Tibial nerve (tissue), 4 donors: ENCODE data around the gene OR5M10. TPM values are rescaled to one million over a fixed set of nuclear protein-coding genes. Genes with fewer than 3 reads are reported as not detected.
"Not testable (repeated sequence)": the region's sequence is repeated elsewhere in the genome, so short reads cannot be mapped to it uniquely, and the experiment has no call there.

Experiments
- DNase-seq, 2 donors: peaks; one replicate each; pipeline ENCODE4 v3.0.0-alpha.2; 2019; ENCODE audit warnings: low spot score in 2 of 2
- H3K27ac ChIP-seq, 4 donors: fragments of 200-600 bp; sonication (generic) in 3 of 4; one replicate each; pipeline ENCODE4 v1.5.1; 2017 to 2019; ENCODE audit warnings: mild to moderate bottlenecking in 1 of 4
- H3K27me3 ChIP-seq, 2 donors: fragments of 200-600 bp; sonication (generic) in 1 of 2; one replicate each; pipeline versions ENCODE4 v1.5.1 to v1.6.0; 2017 to 2019
- H3K36me3 ChIP-seq, 3 donors: fragments of 200-600 bp; sonication (generic); one replicate each; pipeline ENCODE4 v1.5.1; 2018 to 2019
- H3K4me1 ChIP-seq, 4 donors: fragments of 200-600 bp; sonication (generic) in 3 of 4; one replicate each; pipeline ENCODE4 v1.5.1; 2017 to 2019
- H3K4me3 ChIP-seq, 4 donors: fragments of 200-600 bp; sonication (generic) in 3 of 4; one replicate each; pipeline ENCODE4 v1.5.1; 2017 to 2019; ENCODE audit warnings: mild to moderate bottlenecking in 1 of 4, moderate library complexity in 1 of 4
- H3K9me3 ChIP-seq, 4 donors: fragments of 200-600 bp; sonication (generic) in 3 of 4; one replicate each; pipeline ENCODE4 v1.5.1; 2017 to 2019
- EP300 ChIP-seq, 2 donors: sonication (generic); formaldehyde crosslinking; IDR thresholded peaks; one replicate each; pipeline ENCODE4 v1.6.1; 2017; ENCODE audit warnings: antibody characterized with exemption in 2 of 2, mild to moderate bottlenecking in 1 of 2
- POLR2A ChIP-seq, 2 donors: fragments of 450-650 bp; IDR thresholded peaks; one replicate each; pipeline ENCODE4 v1.6.1; 2017; ENCODE audit warnings: antibody characterized with exemption in 2 of 2, mild to moderate bottlenecking in 2 of 2, moderate library complexity in 2 of 2
- WGBS, 2 donors: methylation state at CpG; one replicate each; pipeline ENCODE4 v1.1.5; 2018; 5-methylcytosine and 5-hydroxymethylcytosine counted together
- total RNA-seq, 4 donors: library from RNA; depleted of rRNA; stranded (reverse); fragments of >200 nt; gene quantifications; one replicate each; pipeline ENCODE4 v1.1.0, GENCODE V29; 2016
- TF ChIP-seq, protein P1 (sequence below), 5 experiments: fragments of 200-600 bp in 3 of 5; fragments of 450-650 bp in 2 of 5; sonication (generic) in 3 of 5; IDR thresholded peaks; one replicate each; pipeline ENCODE4 v1.5.1; 2016 to 2019; ENCODE audit warnings: antibody characterized with exemption in 5 of 5, mild to moderate bottlenecking in 3 of 5, moderate library complexity in 2 of 5

The OR5M10 gene
- total RNA-seq, 4 donors from 2014 or later: not detected

DNA sequence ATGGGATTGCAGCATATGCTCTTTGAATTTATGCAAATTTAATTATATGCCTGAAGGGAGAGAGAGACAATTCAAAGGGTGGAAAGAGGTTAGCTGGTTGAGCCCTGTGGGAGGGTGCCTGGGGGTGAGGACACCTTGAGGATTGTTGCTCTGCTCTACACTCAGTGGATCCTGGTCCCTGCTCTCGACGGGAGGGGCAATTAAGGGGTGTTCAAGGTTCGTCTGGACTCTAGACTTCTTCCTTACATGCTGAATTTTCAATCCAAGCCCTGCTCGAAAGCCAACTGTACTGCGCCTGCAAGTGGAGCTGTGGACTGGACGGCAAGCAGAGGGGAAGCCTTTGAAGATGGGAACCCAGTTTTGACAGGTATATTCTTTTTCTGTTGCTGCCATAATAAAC, 18.9 kb downstream of the OR5M10 start:
- no peak overlapping the region for H3K27ac ChIP-seq
- H3K27me3 ChIP-seq: no peaks in the 10 kb centered on the region
- no peak for DNase-seq
- peaks cover 0 to 4% (median 0%) of the 10 kb centered on the region in 4 donors for H3K9me3 ChIP-seq
- WGBS, 2 donors: 63 to 86% methylated on average over 6 of the region's 6 CpGs
- no peak for TF ChIP-seq EP300 (IDR thresholded peaks at IDR 0.05)
- H3K4me3 ChIP-seq: no peak overlapping the region
- no peaks in the 10 kb centered on the region for H3K36me3 ChIP-seq
- H3K4me1 ChIP-seq: no peaks in the 10 kb centered on the region

DNA sequence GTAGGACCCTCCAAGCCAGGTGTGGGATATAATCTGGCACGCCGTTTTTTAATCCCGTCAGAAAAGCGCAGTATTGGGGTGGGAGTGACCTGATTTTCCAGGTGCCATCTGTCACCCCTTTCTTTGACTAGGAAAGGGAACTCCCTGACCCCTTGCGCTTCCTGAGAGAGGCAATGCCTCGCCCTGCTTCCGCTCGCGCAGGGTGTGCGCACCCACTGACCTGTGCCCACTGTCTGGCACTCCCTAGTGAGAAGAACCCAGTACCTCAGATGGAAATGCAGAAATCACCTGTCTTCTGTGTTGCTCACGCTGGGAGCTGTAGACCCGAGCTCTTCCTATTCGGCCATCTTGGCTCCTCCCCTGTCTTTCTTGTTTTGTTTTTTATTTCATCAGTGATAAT, 22.8 kb downstream of the OR5M10 start:
- 87 to 97% methylated on average over 13 of the region's 13 CpGs for WGBS, 2 donors
- not testable (repeated sequence) for DNase-seq, H3K27me3 ChIP-seq, H3K4me3 ChIP-seq, H3K9me3 ChIP-seq, H3K36me3 ChIP-seq, H3K27ac ChIP-seq, H3K4me1 ChIP-seq

DNA sequence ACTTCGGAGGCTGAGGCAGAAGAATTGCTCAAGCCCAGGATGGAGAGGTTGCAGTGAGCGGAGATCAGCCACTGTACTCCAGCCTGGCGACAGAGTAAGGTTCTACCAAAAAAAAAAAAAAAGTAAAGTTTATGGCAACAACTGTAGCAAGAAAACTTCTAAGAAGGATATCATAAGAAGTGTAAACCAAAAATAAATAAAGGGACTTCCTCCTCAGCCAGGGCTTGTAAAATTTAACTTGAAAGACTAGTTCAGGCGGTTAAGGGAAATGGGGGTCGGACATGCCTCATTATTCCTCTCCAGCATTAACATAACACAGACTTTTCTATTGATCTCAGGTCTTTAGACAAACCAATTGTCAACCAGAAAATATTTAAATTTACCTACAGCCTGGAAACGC, 32.0 kb downstream of the OR5M10 start:
- Histone ChIP-seq H3K27me3 (no peaks in the 10 kb centered on the region), H3K9me3 (peaks cover 0 to 7% (median 0%) of the 10 kb centered on the region in 4 donors), H3K27ac (no peak overlapping the region), H3K4me3 (no peak overlapping the region), H3K4me1 (no peaks in the 10 kb centered on the region), H3K36me3 (no peaks in the 10 kb centered on the region)
- WGBS, 2 donors: 88 to 94% methylated on average over 6 of the region's 6 CpGs
- no peak for DNase-seq
- no peak for TF ChIP-seq POLR2A (IDR thresholded peaks at IDR 0.05)

GRCh38 chr11:56543739-56544138, 33.8 kb downstream of the OR5M10 start:
- Histone ChIP-seq H3K36me3 (no peaks in the 10 kb centered on the region), H3K4me3 (no peak overlapping the region), H3K9me3 (peaks cover 0 to 7% (median 0%) of the 10 kb centered on the region in 4 donors), H3K4me1 (no peaks in the 10 kb centered on the region), H3K27me3 (no peaks in the 10 kb centered on the region), H3K27ac (no peak overlapping the region)
- WGBS, 2 donors: 92% methylated on average over 1 of the region's 1 CpG
- no peak for DNase-seq
- TF ChIP-seq, protein P1, sequence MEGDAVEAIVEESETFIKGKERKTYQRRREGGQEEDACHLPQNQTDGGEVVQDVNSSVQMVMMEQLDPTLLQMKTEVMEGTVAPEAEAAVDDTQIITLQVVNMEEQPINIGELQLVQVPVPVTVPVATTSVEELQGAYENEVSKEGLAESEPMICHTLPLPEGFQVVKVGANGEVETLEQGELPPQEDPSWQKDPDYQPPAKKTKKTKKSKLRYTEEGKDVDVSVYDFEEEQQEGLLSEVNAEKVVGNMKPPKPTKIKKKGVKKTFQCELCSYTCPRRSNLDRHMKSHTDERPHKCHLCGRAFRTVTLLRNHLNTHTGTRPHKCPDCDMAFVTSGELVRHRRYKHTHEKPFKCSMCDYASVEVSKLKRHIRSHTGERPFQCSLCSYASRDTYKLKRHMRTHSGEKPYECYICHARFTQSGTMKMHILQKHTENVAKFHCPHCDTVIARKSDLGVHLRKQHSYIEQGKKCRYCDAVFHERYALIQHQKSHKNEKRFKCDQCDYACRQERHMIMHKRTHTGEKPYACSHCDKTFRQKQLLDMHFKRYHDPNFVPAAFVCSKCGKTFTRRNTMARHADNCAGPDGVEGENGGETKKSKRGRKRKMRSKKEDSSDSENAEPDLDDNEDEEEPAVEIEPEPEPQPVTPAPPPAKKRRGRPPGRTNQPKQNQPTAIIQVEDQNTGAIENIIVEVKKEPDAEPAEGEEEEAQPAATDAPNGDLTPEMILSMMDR (IDR thresholded peaks at IDR 0.05): no peak
- TF ChIP-seq EP300 (IDR thresholded peaks at IDR 0.05) (no peak), POLR2A (IDR thresholded peaks at IDR 0.05) (no peak)

DNA sequence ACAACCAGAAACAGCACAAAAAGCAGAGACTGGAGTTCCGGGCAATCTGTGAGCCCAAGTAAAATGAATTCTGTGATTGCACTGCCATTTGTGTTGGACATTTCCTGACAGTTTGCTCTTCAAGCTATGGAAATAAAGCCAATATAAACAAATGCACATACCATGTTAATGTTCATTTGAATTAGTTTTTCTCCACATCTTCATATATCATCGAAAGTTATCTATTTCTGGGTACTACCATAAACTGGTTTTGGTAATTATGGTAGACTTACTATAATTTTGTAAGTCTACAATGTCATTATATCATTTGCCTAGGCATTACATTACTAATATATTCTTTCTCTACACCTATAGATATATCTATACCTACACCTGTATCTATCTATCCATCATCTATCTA, 34.4 kb downstream of the OR5M10 start, which contains the start of gene OR5M11:
OR5M11 (minus strand) TSS at position 101 of the 400 bp plus-strand sequence; CDS start at position 101, 0 bp downstream.
- Histone ChIP-seq H3K36me3 (no peaks in the 10 kb centered on the region), H3K9me3 (peaks cover 0 to 7% (median 0%) of the 10 kb centered on the region in 4 donors), H3K27me3 (no peaks in the 10 kb centered on the region), H3K27ac (no peak within 1 kb of the TSS), H3K4me3 (no peak within 1 kb of the TSS), H3K4me1 (no peaks in the 10 kb centered on the region)
- WGBS, 2 donors: 77 to 85% methylated on average over 2 of the region's 2 CpGs
- no peak for DNase-seq
- no peak for TF ChIP-seq POLR2A (IDR thresholded peaks at IDR 0.05)
- TF ChIP-seq, protein P1 (IDR thresholded peaks at IDR 0.05): no peak
- no peak for TF ChIP-seq EP300 (IDR thresholded peaks at IDR 0.05)

DNA sequence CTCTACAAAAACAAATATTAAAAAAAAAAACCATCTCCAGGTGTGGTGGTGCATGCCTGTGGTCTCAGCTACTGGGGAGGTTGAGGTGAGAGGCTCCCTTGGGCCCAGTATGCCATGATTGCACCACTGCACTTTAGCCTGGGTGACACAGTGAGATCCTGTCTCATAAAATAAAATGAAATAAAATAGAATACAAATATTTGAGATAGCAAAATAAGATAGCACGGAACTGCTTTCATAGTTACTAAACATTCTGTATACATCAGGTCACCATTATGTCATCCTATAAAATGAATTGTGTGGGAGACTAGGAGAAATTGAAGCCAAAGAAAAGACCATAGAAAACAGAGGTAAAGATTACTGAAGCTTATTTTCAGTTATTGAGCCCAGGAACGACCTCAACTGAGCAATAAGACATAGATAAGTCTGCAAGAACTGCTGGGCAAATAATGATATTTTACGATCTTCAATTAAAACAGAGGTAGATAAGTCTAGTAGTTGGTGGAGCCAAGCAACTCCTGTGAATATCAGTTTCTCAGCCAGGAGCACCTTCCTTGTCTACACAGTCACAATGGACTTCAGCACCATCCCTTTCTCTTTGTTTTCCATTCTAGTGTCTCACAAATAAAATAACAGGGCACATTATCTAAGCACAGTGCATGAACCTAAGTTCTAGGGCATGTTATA, 44.3 kb downstream of the OR5M10 start:
- H3K27ac ChIP-seq: no peak overlapping the region
- peaks cover 0 to 7% (median 0%) of the 10 kb centered on the region in 4 donors for H3K9me3 ChIP-seq
- no peak overlapping the region for H3K4me3 ChIP-seq
- H3K4me1 ChIP-seq: no peaks in the 10 kb centered on the region
- 72 to 81% methylated on average over 3 of the region's 3 CpGs for WGBS, 2 donors
- H3K36me3 ChIP-seq: no peaks in the 10 kb centered on the region
- no peaks in the 10 kb centered on the region for H3K27me3 ChIP-seq
- TF ChIP-seq EP300 (IDR thresholded peaks at IDR 0.05): no peak
- no peak for TF ChIP-seq POLR2A (IDR thresholded peaks at IDR 0.05)
- TF ChIP-seq, protein P1 (IDR thresholded peaks at IDR 0.05): no peak
- no peak for DNase-seq
